Cortex of kidney (tissue), 1 donor: ENCODE results near the gene PGAP1.

Source experiments
- DNase-seq: peaks from one replicate; lab custom pipeline; 2025; lab: John Stamatoyannopoulos, UW

PGAP1 gene

GRCh38 chr2:196792865-196793264 is 133.6 kb downstream of the PGAP1 start:
- no peak for DNase-seq

- no peak for DNase-seq
Measured at GRCh38 chr2:196783431-196784094, 142.9 kb downstream of the PGAP1 start.
